GM23248 (cell line): ENCODE data around the gene TTC22.

ENCODE experiments used
- EZH2 ChIP-seq: fragments of 200-600 bp; sonication (generic); IDR thresholded peaks from 2 replicates; pipeline ENCODE4 v1.6.1; 2018; ENCODE audit warnings: antibody characterized with exemption, mild to moderate bottlenecking; ENCODE audit not compliant: insufficient read depth, poor library complexity, severe bottlenecking
- EZH2phosphoT487 ChIP-seq: fragments of 200-600 bp; sonication (generic); IDR thresholded peaks from 2 replicates; pipeline ENCODE4 v1.6.1; 2018; ENCODE audit warnings: antibody characterized with exemption, moderate library complexity, mild to moderate bottlenecking, low read depth; ENCODE audit not compliant: insufficient read depth

DNA sequence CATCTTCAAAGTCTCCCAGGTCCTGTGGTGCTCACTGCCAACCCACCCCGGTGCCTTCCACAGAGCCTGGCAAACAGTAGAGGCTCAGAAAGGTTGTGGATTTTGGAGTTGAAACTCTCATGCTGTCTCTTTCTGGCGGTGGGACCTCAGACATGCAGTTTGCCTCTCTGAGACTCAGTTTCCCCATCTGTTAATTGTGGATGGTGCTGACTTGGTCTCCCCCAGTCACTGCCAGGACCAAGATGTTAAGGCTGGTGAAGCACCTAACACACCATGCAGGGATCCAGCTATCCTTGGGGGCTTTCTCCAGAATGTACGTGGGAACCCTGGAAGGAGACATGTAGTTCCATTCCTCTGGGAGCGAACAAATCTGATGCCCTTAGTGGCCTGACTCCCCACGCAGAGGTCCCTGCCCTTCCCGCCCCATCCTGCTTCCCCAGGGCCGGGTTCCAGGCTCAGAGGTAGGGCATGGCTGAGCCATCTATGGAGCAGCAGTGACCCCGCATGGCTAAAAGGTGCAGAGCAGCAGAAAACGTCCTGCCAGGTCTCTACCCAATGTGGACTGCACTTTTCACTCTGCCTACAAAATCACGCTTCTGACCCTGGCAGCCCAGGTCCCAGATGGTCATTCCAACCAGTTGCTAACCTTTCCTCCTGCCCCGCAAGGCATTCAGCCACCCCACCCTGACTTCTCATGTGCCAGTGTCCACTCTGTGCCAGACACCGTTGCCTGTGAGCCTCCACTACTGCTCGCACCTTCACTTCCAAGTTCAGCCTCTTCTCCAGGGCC lies 9.2 kb upstream of the TTC22 start:
- TF ChIP-seq EZH2: no peak
- TF ChIP-seq EZH2phosphoT487: no peak
